GM10248 (cell line): Measurements from ENCODE around the gene ATOX1.
A peak's percentile ranks its signal among the peaks of the same experiment; 100 is the strongest.
"Not testable (repeated sequence)": the region's sequence is repeated elsewhere in the genome, so short reads cannot be mapped to it uniquely, and the experiment has no call there.

Source experiments
- CTCF ChIA-PET: fragments of 300-600 bp; sonication (Branson Sonifier 250); formaldehyde crosslinking; extraction: SDS; loops from one replicate; lab custom pipeline; 2021; ENCODE audit warnings: antibody characterized with exemption; lab: Yijun Ruan, JAX
- POLR2A ChIA-PET: fragments of 350-650 bp; sonication (Branson Sonifier 250); formaldehyde crosslinking; extraction: SDS; loops from one replicate; lab custom pipeline; 2020; ENCODE audit warnings: antibody characterized with exemption; lab: Yijun Ruan, JAX
- DNase-seq: peaks from one replicate; pipeline ENCODE4 v3.0.0; 2012; ENCODE audit errors: extremely low spot score
- CTCF ChIP-seq: IDR thresholded peaks from 2 replicates; pipeline ENCODE4 v1.5.1; 2012; ENCODE audit warnings: mild to moderate bottlenecking, low read depth; ENCODE audit errors: extremely low read depth, missing control alignments, control extremely low read depth

ATOX1 gene

DNA sequence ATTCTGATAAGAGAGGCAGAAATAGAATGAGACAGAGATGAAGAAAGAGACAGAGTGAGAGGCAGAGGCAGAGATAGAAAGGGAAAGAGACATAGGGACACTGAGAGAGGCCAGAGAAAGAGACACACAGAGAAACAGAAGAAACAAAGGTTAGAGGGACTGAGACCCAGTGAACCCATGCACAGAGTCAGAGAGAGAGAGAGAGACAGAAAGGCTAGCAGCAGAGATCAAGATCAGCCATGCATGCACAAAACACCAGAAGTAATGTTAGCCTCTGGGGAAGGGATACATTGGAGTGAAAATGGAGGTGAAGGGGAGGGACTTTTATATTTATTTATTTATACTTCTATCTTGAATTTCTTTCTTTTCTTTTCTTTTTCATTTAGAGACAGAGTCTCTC lies 57.6 kb downstream of the ATOX1 start:
- TF ChIP-seq CTCF: no peak
- ChIA-PET CTCF (interaction anchor here (1.5 to 1.6 kb wide), 2 partner anchors 16 to 42 kb away, joined by 4 read pairs; no protein-coding TSS in a partner anchor), POLR2A (no interaction called here)
- DNase-seq: peak; percentile 39

- CTCF ChIA-PET: interaction anchor here (1.5 to 7.4 kb wide), 2 partner anchors 16 to 42 kb away, joined by 4 to 25 read pairs; no protein-coding TSS in a partner anchor
- POLR2A ChIA-PET: no interaction called here
- DNase-seq: peak; percentile 34
- TF ChIP-seq CTCF: no peak
Observed at GRCh38 chr5:151700296-151700695, 58.1 kb downstream of the ATOX1 start.

DNA sequence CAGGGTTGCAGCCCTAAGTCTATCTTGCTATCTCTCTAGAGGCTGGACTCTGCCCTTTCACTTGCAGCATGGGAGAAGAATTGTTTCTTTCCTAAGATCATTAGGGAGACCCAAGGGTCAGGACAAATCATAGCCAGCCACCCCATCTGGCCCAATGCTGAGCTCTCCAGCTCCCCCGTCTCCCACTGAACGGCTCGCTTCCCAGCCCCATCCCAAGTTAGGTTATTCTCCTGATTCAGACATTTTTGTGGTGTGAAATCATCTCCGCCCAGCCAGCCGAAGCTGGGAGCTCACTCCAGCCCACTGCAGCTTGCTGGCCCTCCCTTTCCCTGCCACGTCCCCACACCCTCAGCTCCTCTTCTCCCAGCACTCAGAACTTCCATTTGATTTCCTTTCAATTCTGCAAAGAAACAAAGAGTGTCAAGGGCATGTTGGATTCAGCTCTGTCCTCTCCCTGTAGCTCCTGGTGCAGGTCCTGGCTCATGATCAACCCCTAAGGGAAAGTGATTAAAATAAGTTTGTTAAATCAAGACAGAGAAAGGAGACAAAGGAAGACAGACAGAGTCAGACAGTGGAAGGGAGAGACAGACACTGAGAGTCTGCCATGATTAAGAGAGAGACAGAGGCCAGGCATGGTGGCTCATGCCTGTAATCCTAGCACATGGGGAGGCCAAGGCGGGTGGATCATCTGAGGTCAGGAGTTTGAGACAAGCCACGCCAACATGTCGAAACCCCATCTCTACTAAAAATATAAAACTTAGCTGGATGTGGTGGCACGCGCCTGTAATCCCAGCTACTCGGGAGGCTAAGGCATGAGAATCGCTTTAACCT lies 59.1 kb downstream of the ATOX1 start:
- TF ChIP-seq CTCF: no peak
- ChIA-PET POLR2A (no interaction called here), CTCF (interaction anchor here (1.0 to 7.4 kb wide), 8 partner anchors 15 to 45 kb away, joined by 3 to 25 read pairs (median 4); no protein-coding TSS in a partner anchor)
- DNase-seq: no peak

- DNase-seq, POLR2A ChIA-PET: not testable (repeated sequence)
- CTCF ChIA-PET: interaction anchor here (1.0 to 7.4 kb wide), 6 partner anchors 20 to 44 kb away, joined by 3 to 25 read pairs (median 5); no protein-coding TSS in a partner anchor
Observed at GRCh38 chr5:151698081-151698480, 60.4 kb downstream of the ATOX1 start.

DNA sequence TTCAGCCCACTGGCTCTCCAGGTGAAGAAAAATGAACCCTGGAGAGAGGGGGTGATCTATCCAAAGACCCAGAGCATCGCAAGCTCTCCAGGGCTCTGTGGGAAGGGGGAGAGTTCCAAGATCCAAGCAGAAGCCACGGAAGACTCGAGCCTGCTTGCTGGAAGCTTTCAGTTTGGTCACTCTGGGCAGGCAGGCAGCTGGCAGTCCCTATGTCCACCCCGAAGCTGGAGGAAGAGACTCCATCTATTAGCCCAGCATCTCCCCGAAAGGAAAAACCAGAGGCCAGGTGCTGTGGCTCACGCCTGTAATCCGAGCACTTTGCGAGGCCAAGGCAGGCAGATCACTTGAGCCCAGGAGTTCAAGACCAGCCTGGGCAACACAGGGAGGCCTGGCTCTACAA lies 61.0 kb downstream of the ATOX1 start:
- no peak for DNase-seq
- no peak for TF ChIP-seq CTCF
- ChIA-PET POLR2A (no interaction called here), CTCF (interaction anchor here (1.3 to 7.4 kb wide), 4 partner anchors 21 to 45 kb away, joined by 4 to 25 read pairs (median 13); no protein-coding TSS in a partner anchor)

DNA sequence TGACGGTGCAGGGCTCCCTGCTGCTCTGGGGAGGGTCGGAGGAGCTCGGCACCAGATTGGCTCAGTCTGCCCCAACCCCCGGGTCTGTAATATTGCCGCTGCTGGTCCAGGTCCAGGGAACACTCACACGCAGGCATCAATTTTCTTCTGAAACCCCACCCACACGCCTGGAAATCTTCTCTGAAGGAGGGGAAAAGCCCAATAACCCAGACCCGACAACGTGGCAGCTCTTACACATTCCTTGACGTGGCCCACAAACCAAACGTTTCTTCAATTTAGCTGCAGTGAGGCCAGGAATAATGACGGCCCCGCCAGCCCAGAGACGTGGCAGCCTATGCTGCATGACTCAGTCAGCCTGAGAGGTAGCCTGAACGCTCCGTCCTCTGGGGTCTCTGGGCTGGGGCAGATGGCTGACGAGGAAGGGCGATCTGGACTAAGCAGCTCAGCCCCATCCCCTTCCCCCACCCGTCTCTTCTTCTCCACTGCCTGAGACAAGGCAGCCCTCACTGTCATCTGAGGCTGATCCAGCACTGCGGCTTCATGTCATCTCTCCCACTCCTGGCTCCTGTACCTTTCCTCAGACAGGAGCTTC lies 61.9 kb downstream of the ATOX1 start:
- TF ChIP-seq CTCF: no peak
- CTCF ChIA-PET: interaction anchor here (0.8 to 7.4 kb wide), 13 partner anchors 9 to 44 kb away, joined by 3 to 25 read pairs (median 4); partner anchors contain the start of gene SPARC
- DNase-seq: no peak
- POLR2A ChIA-PET: interaction anchor here (0.6 kb wide), 1 partner anchor 10 kb away, joined by 3 read pairs; the partner anchor contains the start of gene SPARC

DNA sequence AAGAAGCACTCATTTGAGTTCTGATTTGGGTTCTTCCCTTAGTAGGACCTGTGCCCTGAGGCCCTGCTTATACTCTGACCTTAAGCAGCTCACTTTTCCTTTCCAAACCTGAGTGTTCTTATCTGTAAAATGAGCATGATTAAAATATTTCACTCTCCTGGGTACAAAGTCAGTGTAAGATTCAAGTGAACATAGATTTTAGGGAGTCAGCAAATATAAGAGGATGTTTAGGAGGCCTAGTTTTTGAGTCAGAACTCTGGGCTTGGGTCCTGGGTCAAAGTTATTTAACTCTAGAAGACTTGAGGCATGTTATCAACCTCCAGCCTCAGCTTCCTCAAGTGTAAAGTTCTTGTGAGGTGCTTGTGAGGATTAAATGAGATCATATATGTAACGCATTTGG lies 63.0 kb downstream of the ATOX1 start:
- no peak for DNase-seq
- ChIA-PET CTCF (interaction anchor here (0.7 to 7.4 kb wide), 18 partner anchors 8 to 43 kb away, joined by 3 to 25 read pairs (median 4); partner anchors contain the start of gene SPARC), POLR2A (no interaction called here)
- no peak for TF ChIP-seq CTCF
